Cardiac muscle cell (in vitro differentiated cells and primary cell): Measurements from ENCODE around the gene NOXA1. TPM values are rescaled to one million over a fixed set of nuclear protein-coding genes. Genes with fewer than 3 reads are reported as not detected.

Source experiments
- DNase-seq, 2 donors: peaks; one replicate each; pipeline versions ENCODE4 v3.0.0 to v3.0.0-alpha.2; 2010 to 2017; ENCODE audit warnings: low read depth in 1 of 2, low spot score in 1 of 2
- H3K27ac ChIP-seq: fragments of 200-600 bp; sonication (generic); 2 replicates; pipeline ENCODE4 v1.5.1; 2016
- H3K27me3 ChIP-seq: fragments of 200-600 bp; sonication (generic); 2 replicates; pipeline ENCODE4 v1.6.0; 2016; ENCODE audit warnings: control low read depth
- H3K36me3 ChIP-seq: fragments of 200-600 bp; sonication (generic); 2 replicates; pipeline ENCODE4 v1.5.1; 2016; ENCODE audit warnings: control low read depth
- H3K4me1 ChIP-seq: fragments of 200-600 bp; sonication (generic); 2 replicates; pipeline ENCODE4 v1.8.1; 2017; ENCODE audit warnings: low read depth, mild to moderate bottlenecking, mixed run types
- H3K4me3 ChIP-seq: fragments of 200-600 bp; sonication (generic); 2 replicates; pipeline ENCODE4 v1.5.1; 2016; ENCODE audit warnings: mild to moderate bottlenecking
- H3K9me3 ChIP-seq: fragments of 200-600 bp; sonication (generic); 2 replicates; pipeline ENCODE4 v1.5.1; 2017; ENCODE audit warnings: low read depth, mild to moderate bottlenecking, control low read depth
- CTCF ChIP-seq: IDR thresholded peaks from 2 replicates; pipeline ENCODE4 v1.5.1; 2012; ENCODE audit warnings: low read depth, mild to moderate bottlenecking, low read length
- polyA plus RNA-seq: library from polyadenylated mRNA; unstranded; fragments of >200 nt; fragmentation: Nextera tagmentation; extraction: Ambion mirVana; gene quantifications from 2 replicates; pipeline ENCODE4 v1.2.1, GENCODE V29; 2016
- total RNA-seq: library from RNA; depleted of rRNA; stranded (reverse); fragments of >200 nt; gene quantifications from 2 replicates; pipeline ENCODE4 v1.2.3, GENCODE V29; 2016

Gene NOXA1
- total and polyA plus RNA-seq, 2 experiments from 2014 or later: 8.1 to 12.0 TPM

- no peak overlapping the region for H3K27ac ChIP-seq
- H3K36me3 ChIP-seq: no peaks in the 10 kb centered on the region
- H3K27me3 ChIP-seq: peaks cover 20% of the 10 kb centered on the region
- no peaks in the 10 kb centered on the region for H3K9me3 ChIP-seq
- TF ChIP-seq CTCF: no peak
- H3K4me1 ChIP-seq: no peaks in the 10 kb centered on the region
- DNase-seq: no peak
- no peak overlapping the region for H3K4me3 ChIP-seq
Measured at GRCh38 chr9:137439158-137439714, 16.0 kb downstream of the NOXA1 start.

- Histone ChIP-seq H3K27me3 (peaks cover 20% of the 10 kb centered on the region), H3K9me3 (no peaks in the 10 kb centered on the region), H3K4me1 (no peaks in the 10 kb centered on the region), H3K4me3 (peak within 1 kb of the TSS; percentile 34), H3K27ac (no peak within 1 kb of the TSS), H3K36me3 (no peaks in the 10 kb centered on the region)
- peak in 1 of 2 donors; percentile 66 for DNase-seq
- no peak for TF ChIP-seq CTCF
Measured at GRCh38 chr9:137441289-137441934, 18.2 kb downstream of the NOXA1 start, which contains the start of gene ENTPD8. Gene ENTPD8, minus strand, starts transcription at chr9:137441357. Its CDS starts 3,072 bp downstream, at chr9:137438285.

GRCh38 chr9:137441935-137442321 lies 18.7 kb downstream of the NOXA1 start:
- no peaks in the 10 kb centered on the region for H3K9me3 ChIP-seq
- no peak for TF ChIP-seq CTCF
- H3K4me3 ChIP-seq: peak overlapping the region; percentile 34

GRCh38 chr9:137444106-137444790 lies 21.1 kb downstream of the NOXA1 start:
- TF ChIP-seq CTCF: no peak
- no peak for DNase-seq
- Histone ChIP-seq H3K4me1 (no peaks in the 10 kb centered on the region), H3K27ac (no peak overlapping the region), H3K36me3 (no peaks in the 10 kb centered on the region), H3K4me3 (no peak overlapping the region), H3K9me3 (no peaks in the 10 kb centered on the region), H3K27me3 (peaks cover 20% of the 10 kb centered on the region)

More at GRCh38 chr9:137441935-137442321, 18.7 kb downstream of the NOXA1 start:
- Histone ChIP-seq H3K4me1 (no peaks in the 10 kb centered on the region), H3K27me3 (peaks cover 20% of the 10 kb centered on the region), H3K27ac (no peak overlapping the region), H3K36me3 (no peaks in the 10 kb centered on the region)
- no peak for DNase-seq

- Histone ChIP-seq H3K27me3 (peaks cover 20% of the 10 kb centered on the region), H3K36me3 (no peaks in the 10 kb centered on the region), H3K4me3 (no peak overlapping the region), H3K9me3 (no peaks in the 10 kb centered on the region), H3K27ac (no peak overlapping the region), H3K4me1 (no peaks in the 10 kb centered on the region)
- TF ChIP-seq CTCF: peak; percentile 87
- peak; percentile 74 to 75 for DNase-seq
Measured at GRCh38 chr9:137445275-137445807, 22.1 kb downstream of the NOXA1 start.
